Stimulated activated CD4-positive, alpha-beta T cell treated with anti-CD3 and anti-CD28 coated beads, TNF-alpha, amount 100 ng/mL, for 1 hour (primary cell): Measurements from ENCODE around the gene RPRD1A.
"Not testable (repeated sequence)": the region's sequence is repeated elsewhere in the genome, so short reads cannot be mapped to it uniquely, and the experiment has no call there.

Experiments used
- DNase-seq, 3 donors: peaks; one replicate each; pipeline ENCODE4 v3.0.0-alpha.2; 2020; ENCODE audit warnings: low read depth in 3 of 3, low spot score in 1 of 3

RPRD1A gene

GRCh38 chr18:35972197-35973000, 95.0 kb downstream of the RPRD1A start, which contains the start of gene RMP24:
Gene RMP24, plus strand, starts transcription at chr18:35972679.
- DNase-seq = peak; percentile 84 to 90 (median 85)

DNA sequence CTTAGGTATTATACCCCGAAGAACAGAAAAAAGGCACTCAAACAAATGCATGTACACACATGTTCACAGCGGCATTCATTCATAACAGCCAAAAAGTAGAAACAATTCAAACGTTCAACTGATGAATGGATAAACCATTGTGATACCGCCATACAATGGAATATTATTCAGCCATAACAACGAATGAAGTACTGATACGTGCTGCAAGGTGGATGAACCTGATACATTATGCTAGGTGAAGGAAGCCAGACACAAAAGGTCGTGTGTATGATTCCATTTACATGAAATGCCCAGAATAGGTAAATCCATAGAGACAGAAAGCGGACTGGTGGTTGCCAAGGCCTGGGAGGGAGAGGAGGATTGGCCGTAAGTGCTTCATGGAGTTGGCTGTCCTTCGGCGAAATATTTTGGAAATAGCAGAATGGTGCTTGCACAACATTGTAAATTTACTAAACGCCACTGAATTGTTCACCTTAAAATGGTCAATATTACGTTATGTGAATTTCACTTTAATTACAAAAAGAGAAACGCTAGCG, 95.6 kb downstream of the RPRD1A start:
- no peak for DNase-seq

- DNase-seq = no peak
Observed at GRCh38 chr18:35969676-35970075, 97.7 kb downstream of the RPRD1A start.

DNA sequence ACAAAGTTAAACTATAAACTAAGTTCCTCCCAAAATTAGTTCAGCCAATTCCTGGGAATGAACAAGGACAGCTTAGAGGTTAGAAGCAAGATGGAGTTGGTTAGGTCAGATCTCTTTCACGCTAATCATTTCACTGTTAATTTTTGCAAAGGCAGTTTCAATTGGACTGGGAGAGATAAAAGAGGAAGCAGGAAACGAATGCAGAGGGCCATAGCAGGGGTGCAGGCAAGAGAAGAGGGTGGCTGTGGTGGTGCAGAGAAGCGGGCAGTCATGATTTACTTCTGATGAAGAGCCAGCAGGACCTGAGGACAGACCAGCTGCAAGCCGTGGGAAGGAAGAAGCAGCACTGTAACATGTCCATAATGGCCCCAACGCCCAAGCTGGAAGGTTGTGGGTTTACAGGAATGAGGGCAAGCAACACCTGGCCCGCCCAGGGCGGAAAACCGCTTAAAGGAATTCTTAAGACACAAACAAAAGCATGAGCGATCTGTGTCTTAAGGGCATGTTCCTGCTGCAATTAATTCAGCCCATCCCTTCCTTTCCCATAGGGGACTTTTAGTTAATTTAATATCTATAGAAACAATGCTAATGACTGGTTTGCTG, 99.0 kb downstream of the RPRD1A start:
- no peak for DNase-seq

DNA sequence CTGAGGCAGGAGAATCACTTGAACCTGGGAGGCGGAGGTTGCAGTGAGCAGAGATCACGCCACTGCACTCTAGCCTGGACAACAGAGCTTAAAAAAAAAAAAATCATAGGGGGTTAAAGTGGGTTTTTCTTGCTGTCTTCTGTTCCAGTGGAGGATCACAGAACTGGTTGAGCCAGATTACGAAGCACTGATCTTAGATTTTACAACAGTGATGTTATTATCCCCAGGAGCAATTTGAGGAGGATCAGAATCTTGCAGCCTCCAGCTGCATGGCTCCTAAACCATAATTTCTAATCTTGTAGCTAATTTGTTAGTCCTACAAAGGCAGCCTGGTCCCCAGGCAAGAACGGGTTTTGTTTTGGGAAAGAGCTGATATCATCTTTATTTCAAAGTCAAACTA, 99.5 kb downstream of the RPRD1A start:
- DNase-seq = not testable (repeated sequence)

- DNase-seq = no peak
Observed at GRCh38 chr18:35964319-35964718, 103.0 kb downstream of the RPRD1A start.

- DNase-seq = no peak
Observed at GRCh38 chr18:35962320-35962719, 105.0 kb downstream of the RPRD1A start.

GRCh38 chr18:35956226-35956625, 111.1 kb downstream of the RPRD1A start:
- DNase-seq = no peak

DNA sequence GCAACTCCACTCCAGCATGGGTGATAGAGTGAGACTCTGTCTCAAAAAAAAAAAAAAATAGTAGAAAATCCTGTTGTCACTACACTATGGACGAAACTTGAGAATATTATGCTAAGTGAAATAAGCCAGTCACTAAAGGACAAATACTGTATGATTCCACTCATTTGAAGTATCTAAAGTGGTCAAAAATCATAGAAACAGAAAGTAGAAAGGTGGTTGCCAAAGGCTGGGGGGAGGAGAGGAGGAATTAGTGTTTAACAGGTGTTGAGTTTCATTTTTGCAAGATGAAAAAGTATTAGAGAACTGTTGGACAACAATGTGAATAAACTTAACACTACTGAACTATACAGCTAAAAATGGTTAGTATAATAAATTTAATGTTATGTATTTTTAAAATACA, 113.7 kb downstream of the RPRD1A start:
- no peak for DNase-seq

GRCh38 chr18:35950628-35950982, 116.8 kb downstream of the RPRD1A start:
- no peak for DNase-seq

- peak in 1 of 3 donors; percentile 20 for DNase-seq
Observed at GRCh38 chr18:35949903-35950627, 117.3 kb downstream of the RPRD1A start.

DNA sequence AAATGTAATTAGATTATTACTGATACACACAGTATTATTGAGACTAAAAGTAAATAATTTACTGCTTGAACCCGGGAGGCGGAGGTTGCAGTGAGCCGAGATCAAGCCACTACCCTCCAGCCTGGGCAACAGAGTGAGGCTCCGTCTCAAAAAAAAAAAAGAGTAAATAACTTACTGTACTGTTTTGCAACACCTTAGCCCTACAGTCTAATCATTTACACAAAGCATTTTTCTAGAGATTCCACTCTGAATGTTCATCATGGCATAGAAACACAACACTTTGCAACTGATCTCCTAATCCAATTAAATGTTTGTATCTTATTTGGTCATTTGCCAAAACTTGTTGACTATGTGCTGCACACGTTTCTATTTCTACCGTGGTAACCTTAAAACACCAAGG, 118.3 kb downstream of the RPRD1A start:
- DNase-seq = no peak

DNA sequence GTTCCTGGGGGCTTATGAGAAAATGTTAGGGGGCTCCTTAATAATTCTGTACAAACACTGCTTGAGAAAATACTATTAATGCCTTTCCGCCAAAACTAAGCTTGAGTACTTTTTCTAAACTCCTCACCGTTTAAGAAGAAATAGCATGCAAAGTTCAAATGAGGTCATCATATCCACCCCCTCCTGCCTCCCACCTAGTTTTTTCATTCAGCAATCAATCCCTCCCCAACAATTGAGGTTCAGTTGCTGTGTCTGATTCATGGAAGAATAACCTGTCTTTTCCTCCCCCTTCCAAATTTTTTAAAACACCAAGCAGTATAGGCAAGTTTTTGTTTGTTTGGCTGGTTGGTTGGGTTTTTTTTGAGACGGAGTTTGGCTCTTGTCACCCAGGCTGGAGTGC, 119.3 kb downstream of the RPRD1A start:
- DNase-seq = no peak

GRCh38 chr18:35942661-35943060, 124.7 kb downstream of the RPRD1A start:
- DNase-seq = no peak

DNA sequence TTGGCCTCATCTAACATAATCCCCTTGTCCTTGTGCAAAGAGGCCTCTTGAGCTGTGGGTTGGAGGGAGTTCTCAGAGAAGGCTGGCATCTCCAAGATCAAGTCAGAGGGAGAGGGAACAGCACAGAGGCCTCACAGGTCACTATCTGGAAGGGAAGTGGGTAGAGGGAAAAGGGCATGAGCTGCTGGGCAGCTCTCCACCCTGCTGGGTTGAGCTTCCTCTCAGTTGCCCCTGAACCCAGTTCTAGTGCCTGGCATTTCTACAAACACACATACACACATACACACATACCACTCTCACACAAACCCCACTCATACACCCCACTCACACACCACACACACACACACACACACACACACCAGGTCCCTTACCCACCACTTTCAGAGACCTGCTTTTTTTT, 125.2 kb downstream of the RPRD1A start:
- no peak for DNase-seq

- DNase-seq = no peak
Observed at GRCh38 chr18:35941299-35941698, 126.1 kb downstream of the RPRD1A start.
